Stimulated activated CD8-positive, alpha-beta memory T cell treated with anti-CD3 and anti-CD28 coated beads, Interleukin-15, amount 100 ng/mL, for 24 hours (primary cell): ENCODE measurements around the gene ORM1.
"Not testable (repeated sequence)": the region's sequence is repeated elsewhere in the genome, so short reads cannot be mapped to it uniquely, and the experiment has no call there.

Experiments used
- DNase-seq: peaks from one replicate; pipeline ENCODE4 v3.0.0-alpha.2; 2020; ENCODE audit warnings: low read depth

Gene ORM1

DNA sequence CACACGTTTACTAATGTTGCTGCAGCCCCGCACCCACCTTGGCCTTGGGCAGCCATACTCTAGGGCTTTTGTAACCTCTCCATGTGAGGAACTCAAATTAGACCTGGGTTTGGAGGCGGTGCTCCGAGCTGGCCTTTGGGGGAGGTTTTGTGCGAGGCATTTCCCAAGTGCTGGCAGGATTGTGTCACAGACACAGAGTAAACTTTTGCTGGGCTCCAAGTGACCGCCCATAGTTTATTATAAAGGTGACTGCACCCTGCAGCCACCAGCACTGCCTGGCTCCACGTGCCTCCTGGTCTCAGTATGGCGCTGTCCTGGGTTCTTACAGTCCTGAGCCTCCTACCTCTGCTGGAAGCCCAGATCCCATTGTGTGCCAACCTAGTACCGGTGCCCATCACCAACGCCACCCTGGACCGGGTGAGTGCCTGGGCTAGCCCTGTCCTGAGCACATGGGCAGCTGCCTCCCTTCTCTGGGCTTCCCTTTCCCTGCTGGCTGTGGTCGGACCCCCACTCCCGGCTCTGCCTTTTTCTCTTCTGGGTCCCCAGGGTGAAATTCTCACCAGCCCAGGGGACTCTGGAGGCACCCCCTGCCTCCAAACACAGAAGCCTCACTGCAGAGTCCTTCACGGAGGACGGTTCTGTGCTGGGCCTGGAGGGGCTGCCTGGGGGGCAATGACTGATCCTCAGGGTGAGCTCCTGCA is at the start of gene ORM1:
Gene ORM1 (plus strand): TSS at position 268 of the 701 bp plus-strand sequence. CDS start 36 bp downstream, at position 304.
- not testable (repeated sequence) for DNase-seq

DNA sequence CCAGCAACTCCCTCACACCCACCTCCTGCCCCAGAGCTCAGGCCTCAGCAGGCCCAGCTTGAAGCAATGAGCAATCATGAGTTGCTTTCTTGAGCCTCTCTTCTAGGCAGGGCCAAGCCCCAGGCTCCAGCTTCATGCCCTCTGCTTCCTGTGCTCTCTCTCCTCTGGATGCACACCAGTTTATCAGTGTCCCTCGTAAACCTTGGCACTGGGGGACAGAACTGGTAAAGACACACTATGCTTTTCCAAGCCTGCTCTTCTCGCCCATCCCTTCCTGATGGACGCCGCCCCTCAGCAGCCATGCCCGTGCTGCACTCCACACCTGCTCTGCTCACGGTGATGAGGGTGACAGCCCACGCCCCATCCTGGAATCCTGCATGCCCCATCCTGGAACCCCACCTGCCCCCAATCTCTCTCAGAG is 49.4 kb upstream of the ORM1 start:
- DNase-seq: no peak

DNA sequence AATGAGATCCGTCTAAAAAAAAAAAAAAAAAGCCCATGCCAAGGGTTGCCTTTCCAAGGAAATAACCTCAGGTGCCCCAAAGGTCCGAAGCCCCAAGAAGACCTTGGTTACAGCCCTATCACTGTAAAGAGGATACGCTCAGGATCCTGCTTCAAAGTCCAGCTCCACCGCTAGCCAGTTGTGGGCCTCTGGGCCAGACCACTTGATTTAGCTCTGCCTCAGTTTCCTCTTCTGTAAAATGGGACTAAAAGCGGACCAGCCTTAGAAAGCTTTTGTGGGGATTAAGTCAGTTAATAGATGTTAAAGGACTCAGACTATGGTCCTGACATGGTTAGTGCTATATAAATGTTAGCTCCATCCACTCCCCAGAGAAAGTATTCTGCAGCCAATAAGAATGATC is 48.7 kb upstream of the ORM1 start:
- DNase-seq: no peak

DNA sequence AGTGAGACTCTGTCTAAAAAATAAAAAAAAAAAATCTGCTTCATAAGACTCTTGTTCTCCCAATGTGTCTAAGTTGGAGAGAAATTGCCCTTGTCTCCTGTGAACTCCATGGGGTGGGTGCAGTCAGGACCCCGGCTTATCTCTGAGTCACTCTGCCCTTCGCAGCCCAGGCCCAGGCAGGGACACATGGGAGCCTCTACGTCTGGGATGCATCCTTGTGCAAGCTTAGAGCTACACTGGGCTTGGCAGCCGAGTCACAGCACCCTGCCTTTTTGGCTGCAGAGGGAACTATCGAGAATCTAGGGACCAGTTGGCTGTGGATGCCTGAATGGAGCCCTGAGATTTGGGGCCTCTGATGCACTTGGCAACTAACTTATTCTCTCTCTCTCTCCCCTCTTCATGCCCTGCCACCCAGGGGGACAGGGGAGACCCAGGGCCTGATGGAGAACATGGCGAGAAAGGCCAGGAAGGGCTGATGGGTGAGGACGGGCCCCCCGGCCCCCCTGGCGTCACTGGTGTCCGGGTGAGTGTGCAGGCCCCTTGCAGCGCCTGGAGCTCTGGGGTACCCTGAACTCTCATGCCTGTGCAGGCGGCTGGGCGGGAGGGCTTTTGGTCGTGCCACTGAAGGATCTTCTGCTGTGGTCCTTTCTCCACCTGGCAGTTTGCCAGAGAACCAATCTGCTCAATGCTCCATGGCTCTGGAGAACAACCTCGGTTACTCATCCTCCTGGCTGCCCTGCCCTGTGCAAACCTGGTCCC is 47.5 kb upstream of the ORM1 start:
- no peak for DNase-seq

DNA sequence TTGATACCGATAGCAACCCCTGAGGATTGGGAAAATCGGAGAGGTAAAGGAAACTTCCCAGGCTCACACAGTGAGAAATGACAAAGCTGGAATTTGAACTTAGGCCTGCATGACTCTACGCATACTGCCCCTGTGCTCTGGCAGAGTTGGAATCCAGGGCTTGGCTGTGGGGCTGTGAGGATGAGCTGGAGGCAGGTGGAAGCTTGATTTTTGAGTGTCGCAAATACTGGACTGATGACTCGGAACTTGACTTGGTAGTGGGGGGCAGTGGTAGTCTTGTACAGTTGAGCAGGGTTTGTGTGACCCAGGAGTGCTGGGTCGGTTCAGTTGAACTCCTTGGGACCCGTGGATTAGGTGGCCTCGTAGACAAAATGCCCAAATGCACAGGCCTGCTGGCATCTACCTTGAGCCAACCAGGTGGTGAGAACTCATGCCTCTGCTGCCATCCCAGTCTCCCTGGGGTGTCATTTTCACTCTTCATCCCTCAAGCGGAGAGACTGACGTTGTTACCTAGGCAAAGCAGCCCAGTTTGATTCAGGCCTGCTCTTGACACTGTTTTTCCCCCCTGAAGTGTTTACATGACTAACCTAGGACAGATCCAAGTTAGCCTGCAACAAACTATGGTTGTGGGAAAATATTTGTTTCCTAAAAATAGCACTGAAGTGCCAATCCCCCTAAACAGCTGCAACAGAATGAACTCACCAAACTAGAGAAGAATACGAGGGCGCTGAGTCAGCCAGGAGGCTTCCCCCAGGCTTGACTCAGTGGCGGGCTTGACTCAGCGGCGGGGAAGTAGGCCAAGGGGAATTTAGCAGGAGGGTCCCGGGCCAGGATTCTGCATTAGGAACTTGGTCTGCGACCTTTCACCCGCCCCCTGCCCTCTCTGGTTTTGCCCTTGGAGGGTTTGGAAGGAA is 45.7 kb upstream of the ORM1 start:
- no peak for DNase-seq

DNA sequence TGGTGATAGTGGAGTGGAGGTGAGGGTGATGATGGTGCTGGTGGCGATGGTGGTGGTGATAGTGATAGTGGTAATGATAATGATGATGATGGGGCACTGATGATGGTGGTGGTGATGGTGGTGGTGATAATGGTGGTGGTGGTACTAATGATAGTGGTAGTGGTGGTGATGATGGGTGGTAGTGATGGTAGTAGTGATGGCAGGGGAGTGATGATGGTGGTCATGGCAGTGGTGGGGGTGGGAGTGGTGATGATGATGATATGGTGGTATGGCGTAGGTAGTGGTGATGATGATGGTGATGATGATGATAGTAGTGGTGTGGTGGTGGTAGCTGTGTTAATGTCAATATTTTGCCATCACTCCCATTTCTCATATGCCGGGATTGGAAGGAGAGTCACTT is 44.5 kb upstream of the ORM1 start:
- no peak for DNase-seq

DNA sequence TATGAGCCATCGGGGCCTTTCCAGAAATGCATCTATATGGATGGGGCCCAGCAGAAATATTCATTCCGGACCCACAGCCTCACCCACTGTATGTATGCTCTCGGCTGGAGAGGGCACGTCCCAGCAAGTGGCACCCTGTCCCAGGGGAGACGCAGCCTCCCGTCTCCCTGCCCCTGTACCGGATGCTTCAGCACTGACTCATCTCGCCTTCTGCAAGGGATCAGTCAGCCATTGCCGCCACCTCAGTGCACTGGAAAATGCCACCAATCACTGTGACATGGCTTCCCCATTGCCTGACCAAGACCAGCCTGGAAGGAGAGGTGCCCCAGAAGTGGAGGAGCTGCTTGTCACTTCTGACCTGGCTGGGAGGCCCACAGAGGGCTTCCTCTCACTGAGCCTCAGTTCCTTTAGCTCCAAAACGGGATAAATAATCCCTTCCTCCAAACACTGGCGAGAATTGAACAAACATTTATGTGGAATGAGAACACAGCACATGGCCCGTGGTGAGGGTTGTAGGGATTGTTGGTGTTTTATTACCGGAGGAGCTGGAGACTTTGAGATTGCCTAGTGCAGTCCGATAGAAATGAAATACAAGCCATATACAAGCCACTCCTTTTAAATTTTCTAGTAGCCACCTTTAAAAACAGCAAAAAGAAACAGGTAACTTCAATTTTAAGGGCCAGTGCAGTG is 43.9 kb upstream of the ORM1 start:
- no peak for DNase-seq

DNA sequence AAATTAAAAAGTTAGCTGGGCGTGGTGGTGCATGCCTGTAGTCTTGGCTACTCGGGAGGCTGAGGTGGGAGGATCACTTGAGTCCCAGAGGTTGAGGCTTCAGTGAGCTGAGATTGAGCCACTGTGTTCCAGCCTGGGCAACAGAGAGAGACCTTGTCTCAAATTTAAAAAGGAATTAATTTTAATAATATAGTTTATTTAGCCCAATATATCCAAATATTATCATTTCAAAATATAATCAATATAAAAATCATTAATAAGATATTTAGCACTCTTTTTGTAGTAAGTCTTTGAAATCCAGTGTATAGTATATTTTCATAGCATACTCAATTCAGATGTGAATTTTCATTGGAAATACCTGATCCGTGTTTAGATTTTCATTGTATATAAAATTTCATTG is 43.2 kb upstream of the ORM1 start:
- DNase-seq: no peak

DNA sequence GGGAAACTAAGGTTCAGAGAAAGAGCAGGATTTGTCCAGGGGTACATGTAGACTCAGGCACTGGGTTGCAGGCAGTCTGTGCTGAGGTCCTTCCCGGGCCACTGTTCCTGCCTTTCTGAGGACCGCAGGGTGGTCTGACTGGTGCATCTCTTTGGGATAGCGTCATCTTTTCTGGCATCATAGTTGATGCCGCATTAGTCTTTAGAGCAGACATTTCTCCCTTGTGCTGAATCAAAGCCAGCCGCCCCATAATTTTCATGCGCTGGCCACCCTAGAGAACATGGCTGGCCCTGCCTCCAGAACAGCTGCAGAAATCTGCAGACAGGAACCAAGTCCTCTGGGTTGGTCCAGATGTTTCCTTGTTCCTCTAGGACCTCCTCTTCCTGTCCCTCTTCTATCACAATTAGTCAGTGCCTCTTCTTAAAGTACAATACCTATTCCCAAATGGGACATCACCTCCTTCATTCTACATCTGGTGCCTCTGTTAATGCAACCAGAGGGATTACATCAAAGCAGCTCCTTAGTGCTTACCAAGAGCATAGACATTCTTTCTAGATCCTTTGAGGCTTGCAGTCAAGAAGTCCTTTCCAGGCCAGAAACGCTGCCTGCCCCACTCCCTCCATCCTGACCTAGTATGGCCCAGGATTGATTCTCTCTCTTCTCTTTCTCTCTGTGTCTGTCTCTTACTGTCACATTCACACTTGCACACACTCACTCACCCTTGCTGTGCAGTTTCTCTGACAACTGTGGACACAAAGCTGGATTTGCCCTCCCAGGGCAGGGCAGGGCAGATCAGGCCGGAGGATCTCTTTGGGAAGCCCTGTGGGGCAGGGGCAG is 42.0 kb upstream of the ORM1 start:
- no peak for DNase-seq

DNA sequence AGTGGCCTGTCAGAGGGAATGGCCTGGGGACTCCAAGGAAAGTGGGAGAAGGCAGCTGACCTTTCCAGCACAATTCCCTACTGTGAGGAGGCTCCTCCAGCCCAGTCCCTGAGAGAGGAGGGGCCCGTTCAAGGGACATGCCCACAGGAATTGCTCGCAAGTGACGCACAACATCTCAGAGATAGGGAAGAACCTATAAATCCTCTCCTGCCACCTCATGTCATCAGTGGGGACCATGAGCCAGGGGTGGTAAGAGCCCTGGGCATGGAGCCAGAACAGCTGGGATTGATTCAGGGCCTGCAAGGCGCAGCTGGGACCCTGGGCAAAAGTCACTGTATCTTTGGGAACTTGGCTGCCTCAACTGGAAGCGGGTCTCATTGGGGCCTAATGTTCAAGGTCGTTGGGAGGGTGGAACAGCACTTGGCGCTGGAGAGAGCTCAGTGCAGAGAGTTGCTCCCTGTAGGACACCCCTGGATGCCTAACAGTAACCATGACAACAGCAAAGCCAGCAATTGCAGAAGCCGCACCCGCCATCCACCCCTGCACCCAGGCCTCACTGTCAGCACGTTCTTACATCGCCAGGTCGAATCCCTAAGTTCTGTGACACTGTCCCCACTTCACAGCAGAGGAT is 41.3 kb upstream of the ORM1 start:
- no peak for DNase-seq

DNA sequence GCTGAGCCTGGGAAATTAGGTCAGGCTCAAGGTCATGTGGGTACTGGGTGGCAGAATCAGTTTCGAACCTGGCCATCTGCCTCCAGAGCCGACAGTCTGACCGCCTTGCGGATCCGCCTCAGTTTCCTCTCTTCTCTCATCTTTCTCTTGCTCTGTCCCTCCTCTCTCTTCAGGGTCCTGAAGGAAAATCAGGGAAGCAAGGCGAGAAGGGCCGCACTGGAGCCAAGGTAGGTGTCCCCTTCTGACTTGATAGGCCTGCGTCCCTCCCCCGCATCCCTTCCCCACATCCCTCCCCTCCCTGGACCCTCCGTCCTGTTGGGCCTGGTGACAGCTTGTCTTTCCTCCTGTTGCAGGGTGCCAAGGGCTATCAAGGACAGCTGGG is 40.8 kb upstream of the ORM1 start:
- DNase-seq: no peak

DNA sequence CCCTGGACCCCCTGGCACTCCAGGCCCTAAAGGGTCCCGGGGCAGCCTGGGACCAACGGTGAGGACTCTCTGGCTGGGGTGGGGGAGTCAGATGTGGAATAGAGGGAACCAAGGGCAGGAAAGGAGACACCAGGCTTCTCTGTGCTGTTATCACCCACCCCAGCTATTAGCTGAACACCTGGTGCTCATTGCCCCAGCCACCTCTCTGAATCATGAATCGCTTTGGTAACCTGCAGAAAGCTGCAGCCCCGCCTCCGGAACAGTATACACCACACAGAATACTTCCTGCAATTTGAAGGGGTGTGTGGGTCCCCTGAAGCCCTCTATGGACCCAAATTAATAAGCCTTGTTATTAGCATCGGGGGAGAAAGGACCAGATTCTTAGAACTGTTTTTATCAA is 40.4 kb upstream of the ORM1 start:
- no peak for DNase-seq

DNA sequence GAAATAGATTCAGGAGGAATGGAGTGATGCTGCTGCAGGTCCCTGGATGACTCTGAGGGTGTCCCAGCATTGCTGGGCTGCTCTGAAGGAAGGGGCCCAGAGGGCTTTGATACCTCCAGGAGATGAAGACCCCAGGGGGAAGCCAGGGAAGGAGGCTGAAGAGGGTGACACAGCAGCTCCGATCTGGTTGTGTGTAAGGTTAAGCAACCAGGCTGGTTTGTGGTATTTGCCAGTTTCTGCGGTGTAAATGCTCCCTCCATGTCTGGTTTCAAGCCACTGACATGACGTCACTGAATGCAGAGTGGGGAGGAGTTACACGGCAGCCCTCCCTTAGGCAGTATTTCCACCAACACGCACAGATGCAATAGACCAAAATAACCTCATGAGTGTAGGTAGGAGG is 40.0 kb upstream of the ORM1 start:
- no peak for DNase-seq

DNA sequence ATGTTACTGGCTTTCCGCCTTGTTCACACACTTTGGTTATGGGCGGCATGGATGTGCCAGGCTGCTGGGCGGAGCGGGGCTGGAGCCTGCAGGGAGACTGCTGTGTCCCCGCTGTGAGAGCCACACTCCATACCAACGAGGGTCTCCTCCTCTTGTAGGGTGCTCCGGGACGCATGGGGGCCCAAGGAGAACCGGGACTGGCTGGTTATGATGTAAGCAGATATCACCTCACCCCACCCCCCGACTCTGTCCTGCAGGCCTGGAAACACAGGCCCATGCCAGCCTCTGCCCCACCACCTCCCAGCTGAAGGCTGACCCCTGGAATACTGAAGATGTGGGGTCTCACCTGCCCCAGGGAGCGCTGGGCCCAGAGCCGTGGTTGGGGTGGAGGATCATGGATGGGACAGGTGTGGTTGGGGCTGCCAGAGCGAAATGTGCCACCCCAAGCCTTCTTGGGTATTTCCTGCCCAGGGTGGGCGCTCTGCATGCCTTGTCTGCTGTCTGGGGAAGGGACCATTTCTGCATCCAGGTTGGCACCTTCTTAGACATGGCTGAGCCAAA is 39.3 kb upstream of the ORM1 start:
- no peak for DNase-seq

DNA sequence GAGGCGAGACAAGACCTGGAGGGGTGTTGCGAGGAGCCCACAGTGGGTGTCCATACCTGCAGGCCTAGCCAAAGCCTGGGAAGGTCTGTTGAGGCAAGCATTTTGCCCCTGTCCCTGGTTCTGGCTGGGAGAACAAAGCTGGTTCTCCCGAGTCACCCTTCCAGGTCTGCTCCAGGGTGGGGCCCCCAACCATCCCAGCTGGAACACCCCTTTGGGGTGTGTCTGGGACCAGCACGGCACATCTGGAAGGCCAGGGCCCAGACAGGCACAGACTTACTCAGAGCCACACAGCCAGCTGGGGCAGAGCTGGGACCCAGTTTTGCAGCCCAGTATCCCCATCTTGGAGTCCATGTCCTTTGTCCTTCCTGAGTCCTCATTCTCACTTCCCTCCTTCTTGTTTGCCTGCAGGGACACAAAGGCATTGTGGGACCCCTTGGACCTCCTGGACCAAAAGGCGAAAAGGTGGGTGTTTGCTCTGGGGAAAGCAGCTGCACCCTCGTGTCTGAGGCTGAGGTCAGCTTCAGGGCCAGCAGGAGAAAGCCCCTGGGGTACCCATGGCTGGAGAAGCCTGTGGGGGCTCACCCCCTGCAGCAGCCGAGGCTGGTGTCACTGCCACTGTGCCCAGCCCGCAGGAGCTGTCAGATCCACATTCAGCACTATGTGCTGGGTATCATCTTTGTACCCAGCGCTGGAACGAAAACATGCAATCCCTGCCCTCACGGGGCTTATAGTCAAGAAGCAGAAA is 38.4 kb upstream of the ORM1 start:
- DNase-seq: no peak

DNA sequence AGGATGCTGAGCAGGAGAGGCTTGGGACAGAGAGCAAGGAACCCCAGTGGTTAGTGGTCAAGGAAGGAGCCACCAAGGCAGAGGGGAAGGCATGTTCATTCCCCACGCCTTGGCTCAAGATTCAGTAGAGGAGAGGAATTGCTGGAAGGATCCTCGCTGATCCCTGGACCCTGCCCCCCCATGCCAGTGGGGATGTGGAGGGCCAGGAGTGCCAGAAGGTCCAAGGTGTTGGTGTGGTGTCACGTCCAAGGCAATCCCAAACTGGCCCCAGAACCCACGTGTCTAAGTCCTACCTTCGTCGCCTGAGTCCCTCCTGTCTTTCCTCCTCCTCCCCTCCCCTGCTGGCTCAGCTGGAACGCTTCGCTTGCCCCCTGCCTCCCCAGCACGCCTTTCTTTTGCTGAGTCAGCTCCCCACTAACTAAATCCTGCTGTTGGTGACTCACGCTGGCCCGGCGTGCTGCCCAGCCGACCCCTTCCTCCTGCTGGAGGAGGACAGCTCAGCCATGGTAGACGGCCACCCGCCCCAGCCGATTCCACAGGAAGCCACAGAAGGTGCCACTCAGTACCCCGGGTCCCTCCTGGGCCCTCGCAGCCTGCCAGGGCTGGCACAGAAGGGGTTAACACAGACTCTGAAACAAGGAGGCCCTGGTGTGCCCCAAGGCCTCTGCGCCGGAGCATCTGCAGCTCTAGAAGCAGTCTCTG is 37.6 kb upstream of the ORM1 start:
- DNase-seq: no peak

DNA sequence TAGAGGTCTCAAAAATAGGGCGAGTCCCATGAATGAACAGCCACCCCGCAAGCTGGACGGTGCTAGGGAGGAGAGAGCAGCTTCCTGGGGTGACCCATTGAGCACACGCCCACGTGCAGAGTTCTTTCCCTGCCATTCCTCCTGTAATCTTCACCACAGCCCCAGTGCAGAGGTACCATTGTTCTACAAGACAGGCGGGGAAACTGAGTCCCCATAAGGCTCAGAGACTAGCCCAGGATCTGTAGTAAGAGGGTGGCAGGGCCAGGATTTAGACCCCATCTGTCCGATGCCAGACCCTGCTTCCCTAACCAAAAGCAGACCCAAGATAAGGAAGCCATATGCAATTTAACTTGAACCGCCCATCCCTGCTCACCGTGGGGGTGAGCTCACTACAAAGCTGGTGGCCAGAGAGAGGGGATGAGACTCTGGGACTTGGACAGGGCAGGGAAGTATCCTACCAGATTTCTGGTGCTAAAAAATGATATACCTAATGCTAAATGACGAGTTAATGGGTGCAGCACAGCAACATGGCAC is 36.7 kb upstream of the ORM1 start:
- no peak for DNase-seq

DNA sequence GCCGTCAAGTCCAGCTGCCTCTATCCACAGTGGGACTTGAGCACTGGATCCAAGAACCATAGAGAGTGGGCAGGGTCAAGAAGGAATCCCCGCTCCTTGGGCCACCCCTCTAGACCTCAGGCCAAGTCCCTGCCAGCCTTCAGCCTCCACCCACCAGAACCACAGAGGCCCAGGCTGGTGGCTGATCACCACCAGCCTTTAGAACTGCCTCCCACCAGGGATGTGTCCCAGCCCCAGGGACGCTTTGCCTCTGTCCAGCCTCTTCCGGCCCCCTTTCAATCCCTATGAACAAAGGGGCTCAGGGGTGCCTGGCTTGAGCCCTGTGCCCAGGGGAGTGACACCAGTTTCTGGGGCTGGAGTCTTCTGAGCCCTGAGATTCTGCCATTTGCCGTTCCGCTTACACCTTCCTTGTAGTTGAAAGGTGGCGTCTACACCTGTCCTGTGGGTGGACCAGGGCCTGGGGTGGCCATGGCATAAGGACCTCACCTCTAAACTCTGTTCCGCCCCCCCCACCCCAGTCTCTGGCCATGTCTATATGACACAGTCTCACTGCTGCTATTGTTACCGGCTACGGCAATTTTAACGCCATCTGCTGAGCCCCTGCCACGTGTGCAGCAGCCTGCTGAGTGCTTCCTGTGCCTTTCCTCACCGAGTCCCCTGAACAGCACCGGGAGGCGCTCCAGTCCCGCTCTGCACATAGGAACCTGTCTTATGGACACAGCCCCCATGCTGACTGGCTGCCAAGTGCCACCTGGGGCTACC is 35.7 kb upstream of the ORM1 start:
- DNase-seq: no peak
